Ovary (tissue), 9 donors: ENCODE data around the gene ARHGEF4. TPM values are rescaled to one million over a fixed set of nuclear protein-coding genes. Genes with fewer than 3 reads are reported as not detected.
"Not testable (repeated sequence)": the region's sequence is repeated elsewhere in the genome, so short reads cannot be mapped to it uniquely, and the experiment has no call there.

Source experiments
- DNase-seq, 5 donors: peaks; one replicate each; pipeline ENCODE4 v3.0.0-alpha.2; 2019 to 2020
- H3K27ac ChIP-seq, 2 donors: fragments of 200-600 bp; one replicate each; pipeline versions ENCODE4 v1.5.1 to v1.8.0; 2019 to 2022
- H3K27me3 ChIP-seq: fragments of 200-600 bp; one replicate; pipeline ENCODE4 v1.8.0; 2022
- H3K36me3 ChIP-seq: fragments of 200-600 bp; sonication (generic); one replicate; pipeline ENCODE4 v1.5.1; 2019
- H3K4me1 ChIP-seq: one replicate; pipeline ENCODE4 v1.8.1; 2013; ENCODE audit warnings: mild to moderate bottlenecking, moderate library complexity; ENCODE audit not compliant: insufficient read depth
- H3K4me3 ChIP-seq: fragments of 200-600 bp; sonication (generic); one replicate; pipeline ENCODE4 v1.5.1; 2017
- H3K9me3 ChIP-seq, 2 donors: fragments of 200-600 bp in 1 of 2; sonication (generic) in 1 of 2; one replicate each; pipeline versions ENCODE4 v1.5.1 to v1.8.1; 2013 to 2019; ENCODE audit warnings: mild to moderate bottlenecking in 1 of 2, moderate library complexity in 1 of 2
- CTCF ChIP-seq, 3 donors: fragments of 450-650 bp in 2 of 3; fragments of 200-600 bp in 1 of 3; IDR thresholded peaks; one replicate each; pipeline versions ENCODE4 v1.5.1 to v1.8.0; 2016 to 2022; ENCODE audit warnings: antibody characterized with exemption in 3 of 3, mild to moderate bottlenecking in 1 of 3
- EP300 ChIP-seq: sonication (generic); formaldehyde crosslinking; IDR thresholded peaks from one replicate; pipeline ENCODE4 v1.6.1; 2017; ENCODE audit warnings: antibody characterized with exemption
- POLR2A ChIP-seq: fragments of 450-650 bp; IDR thresholded peaks from one replicate; pipeline ENCODE4 v1.6.1; 2017; ENCODE audit warnings: antibody characterized with exemption, mild to moderate bottlenecking, moderate library complexity
- WGBS, 3 donors: extraction: QIAGEN DNeasy Blood & Tissue Kit in 1 of 3; methylation state at CpG; one replicate each; pipeline versions ENCODE4 v1.1.5 to v1.1.7; 2013 to 2017; 5-methylcytosine and 5-hydroxymethylcytosine counted together
- intact Hi-C, 4 donors: fragments of 100-400 bp; cut with DNase I; formaldehyde crosslinking; loops; one replicate each; pipeline versions ENCODE4 v1.11.0 to v1.15.1; 2022 to 2023
- polyA plus RNA-seq, 2 donors: library from polyadenylated mRNA; stranded (reverse); fragments of 200-250 nt in 1 of 2; fragments of 350-450 nt in 1 of 2; fragmentation: Illumina TruSeq in 1 of 2; extraction: RNeasy Lipid Tissue Mini Kit (QIAGEN cat#74804) in 1 of 2; gene quantifications; one replicate each; pipeline ENCODE4 v1.2.3, GENCODE V29; 2013 to 2014
- total RNA-seq, 7 donors: library from RNA; depleted of rRNA in 2 of 7; stranded (reverse); fragments of >200 nt in 2 of 7; fragmentation: NEBNext Ultra II Directional in 3 of 7; extraction: Animal tissue kit (Norgen Biotek cat#: 25700) in 3 of 7; gene quantifications; one replicate each; pipeline versions ENCODE4 v1.1.0 to v1.2.4, GENCODE V29; 2016 to 2023
- donor health status: DM: no; HTN: no; CAD: no; lungs with moderate emphysema.
- donor health status: DM: no; HTN: no; CAD: no.
- donor health status: Bipolar disorder and iron deficiency.
- donor health status: DM: yes; HTN: yes; CAD: no.
- donor health status: DM: no; HTN: no; CAD: no.
- donor health status: DM: yes; HTN: yes; CAD: no.

ARHGEF4 gene
- total and polyA plus RNA-seq, 9 donors, result 8.6 to 27.4 (median 18.0) TPM

- intact Hi-C loops, result no loop called here
- DNase-seq, result no peak
- no peaks in the 10 kb centered on the region for H3K4me1 ChIP-seq
- H3K27me3 ChIP-seq, result no peaks in the 10 kb centered on the region
- 80 to 86% (median 85%) methylated on average over 11 of the region's 11 CpGs for WGBS, 3 donors
- H3K9me3 ChIP-seq, result no peaks in the 10 kb centered on the region
- no peak overlapping the region for H3K4me3 ChIP-seq
- TF ChIP-seq EP300 (no peak), CTCF (IDR thresholded peaks at IDR 0.05) (no peak), POLR2A (no peak)
- no peak overlapping the region for H3K27ac ChIP-seq
- H3K36me3 ChIP-seq, result no peaks in the 10 kb centered on the region
Measured at GRCh38 chr2:130986890-130987493, 150.3 kb downstream of the ARHGEF4 start.

GRCh38 chr2:130987519-130988425 lies 151.1 kb downstream of the ARHGEF4 start:
- Histone ChIP-seq H3K27ac (no peak overlapping the region), H3K27me3 (no peaks in the 10 kb centered on the region), H3K4me1 (no peaks in the 10 kb centered on the region), H3K4me3 (no peak overlapping the region), H3K9me3 (no peaks in the 10 kb centered on the region), H3K36me3 (no peaks in the 10 kb centered on the region)
- intact Hi-C loops, result no loop called here
- DNase-seq, result no peak
- TF ChIP-seq EP300, result no peak
- no peak for TF ChIP-seq POLR2A
- no peak for TF ChIP-seq CTCF (IDR thresholded peaks at IDR 0.05)
- WGBS, 3 donors, result 51 to 57% (median 54%) methylated on average over 15 of the region's 15 CpGs

- intact Hi-C loops, H3K4me3 ChIP-seq, H3K4me1 ChIP-seq, H3K36me3 ChIP-seq, H3K27ac ChIP-seq, H3K27me3 ChIP-seq, H3K9me3 ChIP-seq, DNase-seq: not testable (repeated sequence)
- WGBS, 3 donors, result 93 to 94% (median 93%) methylated on average over 32 of the region's 32 CpGs
Measured at GRCh38 chr2:130991446-130991845, 154.7 kb downstream of the ARHGEF4 start.

DNA sequence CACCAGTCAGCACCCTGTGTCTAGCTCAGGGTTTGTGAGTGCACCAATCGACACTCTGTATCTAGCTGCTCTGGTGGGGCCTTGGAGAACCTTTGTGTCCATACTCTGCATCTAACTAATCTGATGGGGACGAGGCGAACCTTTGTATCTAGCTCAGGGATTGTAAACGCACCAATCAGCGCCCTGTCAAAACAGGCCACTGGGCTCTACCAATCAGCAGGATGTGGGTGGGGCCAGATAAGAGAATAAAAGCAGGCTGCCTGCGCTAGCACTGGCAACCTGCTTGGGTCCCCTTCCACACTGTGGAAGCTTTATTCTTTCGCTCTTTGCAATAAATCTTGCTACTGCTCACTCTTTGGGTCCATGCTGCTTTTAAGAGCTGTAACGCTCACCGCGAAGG lies 155.3 kb downstream of the ARHGEF4 start:
- WGBS, 3 donors, result 91 to 95% (median 95%) methylated on average over 10 of the region's 10 CpGs
- H3K4me1 ChIP-seq, DNase-seq, intact Hi-C loops, H3K27ac ChIP-seq, H3K4me3 ChIP-seq, H3K27me3 ChIP-seq, H3K9me3 ChIP-seq, H3K36me3 ChIP-seq: not testable (repeated sequence)

- no peak for TF ChIP-seq POLR2A
- no peak for TF ChIP-seq EP300
- TF ChIP-seq CTCF (IDR thresholded peaks at IDR 0.05), result no peak
- H3K9me3 ChIP-seq, result no peaks in the 10 kb centered on the region
- H3K4me1 ChIP-seq, result no peaks in the 10 kb centered on the region
- H3K36me3 ChIP-seq, result no peaks in the 10 kb centered on the region
- H3K4me3 ChIP-seq, result no peak overlapping the region
- DNase-seq, result no peak
- intact Hi-C loops, result no loop called here
- no peak overlapping the region for H3K27ac ChIP-seq
- H3K27me3 ChIP-seq, result no peaks in the 10 kb centered on the region
- WGBS, 3 donors, result 64 to 73% (median 71%) methylated on average over 3 of the region's 3 CpGs
Measured at GRCh38 chr2:130996691-130997090, 160.0 kb downstream of the ARHGEF4 start.
